Activated naive CD8-positive, alpha-beta T cell treated with anti-CD3 and anti-CD28 coated beads, Interleukin-2, amount 50 U/mL, for 24 hours (primary cell): ENCODE results near the gene FCF1.
A peak's percentile ranks its signal among the peaks of the same experiment; 100 is the strongest.

Experiments used
- ATAC-seq: fragments of 150-1000 bp; cut with Tn5 transposase; one replicate; pipeline ENCODE4 v1.10.0; 2021
- DNase-seq: peaks from one replicate; pipeline ENCODE4 v3.0.0; 2021
- H3K27ac Mint-ChIP-seq: one replicate; pipeline ENCODE4 v1.8.0; 2021; ENCODE audit warnings: mild to moderate bottlenecking, mixed read lengths
- H3K27me3 Mint-ChIP-seq: one replicate; pipeline ENCODE4 v1.8.0; 2021; ENCODE audit warnings: mixed read lengths
- H3K36me3 Mint-ChIP-seq: one replicate; pipeline ENCODE4 v1.8.0; 2021; ENCODE audit warnings: low read depth, mixed read lengths
- H3K4me1 Mint-ChIP-seq: one replicate; pipeline ENCODE4 v1.8.0; 2021; ENCODE audit warnings: mixed read lengths
- H3K4me3 Mint-ChIP-seq: one replicate; pipeline ENCODE4 v1.8.0; 2021; ENCODE audit warnings: mild to moderate bottlenecking, moderate library complexity, mixed read lengths
- H3K9me3 Mint-ChIP-seq: one replicate; pipeline ENCODE4 v1.8.0; 2021; ENCODE audit warnings: mixed read lengths

Gene FCF1

GRCh38 chr14:74765721-74766120, 52.8 kb downstream of the FCF1 start:
- Mint-ChIP-seq H3K36me3 (peaks cover 27% of the 10 kb centered on the region), H3K4me3 (peak overlapping the region; percentile 92), H3K9me3 (no peaks in the 10 kb centered on the region), H3K27me3 (no peaks in the 10 kb centered on the region), H3K27ac (peak overlapping the region; percentile 11), H3K4me1 (peaks cover 60% of the 10 kb centered on the region)
- ATAC-seq: no peak
- no peak for DNase-seq

GRCh38 chr14:74771399-74771798, 58.5 kb downstream of the FCF1 start:
- H3K27me3 Mint-ChIP-seq: no peaks in the 10 kb centered on the region
- DNase-seq (no peak), ATAC-seq (no peak)
- peaks cover 36% of the 10 kb centered on the region for H3K4me1 Mint-ChIP-seq
- peaks cover 23% of the 10 kb centered on the region for H3K36me3 Mint-ChIP-seq
- no peak overlapping the region for H3K4me3 Mint-ChIP-seq
- H3K9me3 Mint-ChIP-seq: no peaks in the 10 kb centered on the region
- H3K27ac Mint-ChIP-seq: no peak overlapping the region

GRCh38 chr14:74784634-74785033, 71.7 kb downstream of the FCF1 start:
- Mint-ChIP-seq H3K9me3 (no peaks in the 10 kb centered on the region), H3K4me3 (no peak overlapping the region), H3K27ac (no peak overlapping the region), H3K27me3 (no peaks in the 10 kb centered on the region), H3K36me3 (peaks cover 61% of the 10 kb centered on the region), H3K4me1 (peaks cover 19% of the 10 kb centered on the region)
- ATAC-seq: no peak
- DNase-seq: no peak

- DNase-seq (no peak), ATAC-seq (no peak)
- H3K9me3 Mint-ChIP-seq: no peaks in the 10 kb centered on the region
- H3K4me1 Mint-ChIP-seq: peaks cover 19% of the 10 kb centered on the region
- H3K27me3 Mint-ChIP-seq: no peaks in the 10 kb centered on the region
- H3K27ac Mint-ChIP-seq: no peak overlapping the region
- H3K4me3 Mint-ChIP-seq: no peak overlapping the region
- H3K36me3 Mint-ChIP-seq: peaks cover 63% of the 10 kb centered on the region
Measured at GRCh38 chr14:74785056-74785613, 72.2 kb downstream of the FCF1 start.

GRCh38 chr14:74786796-74787315, 73.9 kb downstream of the FCF1 start:
- H3K27me3 Mint-ChIP-seq: no peaks in the 10 kb centered on the region
- H3K36me3 Mint-ChIP-seq: peaks cover 57% of the 10 kb centered on the region
- no peak overlapping the region for H3K4me3 Mint-ChIP-seq
- H3K27ac Mint-ChIP-seq: no peak overlapping the region
- peaks cover 22% of the 10 kb centered on the region for H3K4me1 Mint-ChIP-seq
- H3K9me3 Mint-ChIP-seq: peaks cover 5% of the 10 kb centered on the region
- DNase-seq (no peak), ATAC-seq (no peak)
